Measurements from ENCODE around the gene KCTD15. TPM values are rescaled to one million over a fixed set of nuclear protein-coding genes. Genes with fewer than 3 reads are reported as not detected.

The KCTD15 gene
- total and polyA plus RNA-seq, 2 donors (not counting 3 experiments of a cell fraction or from before 2014, with no cell fraction given) = 49.5 to 51.8 TPM

DNA sequence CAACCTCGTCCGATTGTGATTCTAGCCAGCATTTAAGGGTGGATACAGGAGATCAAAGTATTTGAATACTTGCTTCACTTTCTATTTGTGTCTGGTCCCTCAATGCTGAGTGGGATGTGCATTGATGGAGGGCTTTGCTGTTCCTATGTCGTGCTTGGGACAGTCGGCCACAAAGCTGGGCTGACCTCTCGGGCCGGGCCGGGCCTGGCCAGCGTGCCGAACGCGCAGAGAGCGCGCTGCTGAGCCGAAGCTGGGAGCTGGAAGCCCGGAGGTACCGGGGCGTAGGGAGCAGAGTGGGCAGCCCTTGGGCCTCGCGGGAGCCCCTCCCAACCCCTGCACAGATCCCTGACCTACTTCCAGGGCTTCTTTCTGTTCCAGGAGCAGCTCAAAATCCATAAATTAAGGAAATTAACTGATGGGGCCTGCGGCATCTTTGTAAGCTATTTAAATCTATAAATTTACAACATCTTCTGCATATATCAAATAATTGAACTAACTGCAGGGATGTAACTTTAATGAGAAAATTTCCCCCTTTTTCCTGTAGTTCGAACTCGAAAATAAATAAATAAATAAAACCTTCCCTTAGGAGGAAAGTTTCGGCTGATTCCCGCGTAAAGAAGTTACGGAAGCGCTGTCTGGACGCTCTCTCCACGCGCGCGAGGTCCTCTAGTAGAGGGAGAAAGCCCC lies 1.8 kb upstream of the KCTD15 start:
- dilution Hi-C loops (cut with MboI; ENCODE audit: extremely low pct_ligation_motif_present, low sequenced_read_pairs) (no loop called here), intact Hi-C loops (cut with micrococcal nuclease) (loop anchor here (1.0 to 5.0 kb wide), 6 partner anchors 17 to 377 kb away; partner anchors contain the start of gene LSM14A)
- Histone ChIP-seq H3K9me1 (replicated peaks; ENCODE audit: control insufficient read depth, extremely low read depth, insufficient read depth, low read length) (no peaks in the 10 kb centered on the region), H3K9ac (replicated peaks; ENCODE audit: extremely low read depth, insufficient read depth, low read length) (peak overlapping the region; percentile 96), H3K27ac (ENCODE audit: insufficient read depth, low read depth, low read length) (peak overlapping the region; percentile 83), H3K79me2 (ENCODE audit: control insufficient read depth, insufficient read depth, low read length) (no peaks in the 10 kb centered on the region), H3K9me3 (replicated peaks; ENCODE audit: control insufficient read depth, insufficient read depth, low read length) (no peaks in the 10 kb centered on the region), H3K4me3 (replicated peaks in 1 of 3; ENCODE audit: insufficient read depth in 1 of 3, low read depth in 1 of 3, low read length in 3 of 3) (peak overlapping the region; percentile 64 to 86 (median 71)), H3K36me3 (ENCODE audit: control insufficient read depth in 2 of 2, extremely low read depth in 1 of 2, insufficient read depth in 2 of 2, low read length in 2 of 2) (peaks cover 0 to 2% of the 10 kb centered on the region in 2 experiments), H3K4me2 (ENCODE audit: insufficient read depth, low read length) (peak overlapping the region; percentile 84), H4K20me1 (replicated peaks; ENCODE audit: control insufficient read depth, extremely low read depth, insufficient read depth, low read length) (no peaks in the 10 kb centered on the region), H2AFZ (ENCODE audit: low read depth, low read length) (peak overlapping the region; percentile 50), H3K27me3 (ENCODE audit: control insufficient read depth in 2 of 2, insufficient read depth in 2 of 2, low read length in 2 of 2) (no peaks in the 10 kb centered on the region), H3K4me1 (ENCODE audit: control insufficient read depth, extremely low read depth, insufficient read depth, low read length) (peaks cover 17% of the 10 kb centered on the region)
- ChIA-PET CTCF (interaction anchor here (0.6 to 3.7 kb wide), 40 partner anchors 9 to 420 kb away, joined by 3 to 37 read pairs (median 4); no protein-coding TSS in a partner anchor), POLR2A (interaction anchor here (0.7 to 1.0 kb wide), 2 partner anchors 25 to 111 kb away, joined by 3 to 4 read pairs; no protein-coding TSS in a partner anchor)
- BruUV-seq (replicated peaks) = TSS peak; percentile 55
- FAIRE-seq (peak; percentile 47), DNase-seq (ENCODE audit: low read depth, low spot score) (no peak)
- TF ChIP-seq GATA2 (IDR thresholded peaks at IDR 0.05; ENCODE audit: insufficient read depth, insufficient read length, low read depth, low read length) = no peak
- TF ChIP-seq FOS (IDR thresholded peaks at IDR 0.05; ENCODE audit: borderline replicate concordance, insufficient read depth, low read length) = no peak
- no peak for TF ChIP-seq EZH2 (IDR thresholded peaks at IDR 0.05; ENCODE audit: borderline replicate concordance, low read depth, low read length, severe bottlenecking)
- TF ChIP-seq JUN (IDR thresholded peaks at IDR 0.05; ENCODE audit: borderline replicate concordance, insufficient read depth, insufficient read length, low read depth) = no peak
- TF ChIP-seq, protein P1, sequence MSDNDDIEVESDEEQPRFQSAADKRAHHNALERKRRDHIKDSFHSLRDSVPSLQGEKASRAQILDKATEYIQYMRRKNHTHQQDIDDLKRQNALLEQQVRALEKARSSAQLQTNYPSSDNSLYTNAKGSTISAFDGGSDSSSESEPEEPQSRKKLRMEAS (IDR thresholded peaks at IDR 0.05; ENCODE audit: insufficient read depth, insufficient read length) = no peak
- no peak for TF ChIP-seq POLR2A (IDR thresholded peaks at IDR 0.05; ENCODE audit: low read depth, low read length)
- TF ChIP-seq POLR2AphosphoS5 (IDR thresholded peaks at IDR 0.05; ENCODE audit: insufficient read depth, low read depth, low read length) = no peak
- TF ChIP-seq MYC (IDR thresholded peaks at IDR 0.05; ENCODE audit: low read depth, low read length) = no peak
- TF ChIP-seq CTCF (IDR thresholded peaks at IDR 0.05; ENCODE audit: extremely low read depth in 1 of 2, insufficient read depth in 1 of 2, low read depth in 1 of 2, low read length in 2 of 2) = no peak
